Mammary epithelial cell (primary cell): ENCODE data around the gene ULK1.

Experiments used
- EZH2 ChIP-seq: IDR thresholded peaks from 2 replicates; pipeline ENCODE4 v1.6.1; 2012; ENCODE audit warnings: low read length, inconsistent platforms, borderline replicate concordance
- TF ChIP-seq, protein P1 (sequence below), 2 donors: IDR thresholded peaks in 1 of 2; conservative IDR thresholded peaks in 1 of 2; 2 replicates each; pipeline ENCODE4 v1.5.1; 2011 to 2012; ENCODE audit warnings: inconsistent platforms in 2 of 2, low read length in 2 of 2, mild to moderate bottlenecking in 2 of 2, control low read depth in 1 of 2, low read depth in 1 of 2; ENCODE audit not compliant: insufficient read depth in 1 of 2; ENCODE audit errors: extremely low read depth in 1 of 2

DNA sequence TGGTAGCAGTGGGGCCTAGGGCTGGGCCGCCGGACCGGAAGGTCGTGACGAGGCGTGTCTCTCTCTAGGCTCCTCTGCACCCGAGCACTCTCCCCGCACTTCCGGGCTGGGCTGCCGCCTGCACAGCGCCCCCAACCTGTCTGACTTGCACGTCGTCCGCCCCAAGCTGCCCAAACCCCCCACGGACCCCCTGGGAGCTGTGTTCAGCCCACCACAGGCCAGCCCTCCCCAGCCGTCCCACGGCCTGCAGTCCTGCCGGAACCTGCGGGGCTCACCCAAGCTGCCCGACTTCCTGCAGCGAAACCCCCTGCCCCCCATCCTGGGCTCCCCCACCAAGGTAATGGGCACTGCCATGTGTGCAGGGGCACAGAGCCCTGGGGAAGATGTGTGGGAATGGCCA is 21.4 kb downstream of the ULK1 start:
- TF ChIP-seq, protein P1, sequence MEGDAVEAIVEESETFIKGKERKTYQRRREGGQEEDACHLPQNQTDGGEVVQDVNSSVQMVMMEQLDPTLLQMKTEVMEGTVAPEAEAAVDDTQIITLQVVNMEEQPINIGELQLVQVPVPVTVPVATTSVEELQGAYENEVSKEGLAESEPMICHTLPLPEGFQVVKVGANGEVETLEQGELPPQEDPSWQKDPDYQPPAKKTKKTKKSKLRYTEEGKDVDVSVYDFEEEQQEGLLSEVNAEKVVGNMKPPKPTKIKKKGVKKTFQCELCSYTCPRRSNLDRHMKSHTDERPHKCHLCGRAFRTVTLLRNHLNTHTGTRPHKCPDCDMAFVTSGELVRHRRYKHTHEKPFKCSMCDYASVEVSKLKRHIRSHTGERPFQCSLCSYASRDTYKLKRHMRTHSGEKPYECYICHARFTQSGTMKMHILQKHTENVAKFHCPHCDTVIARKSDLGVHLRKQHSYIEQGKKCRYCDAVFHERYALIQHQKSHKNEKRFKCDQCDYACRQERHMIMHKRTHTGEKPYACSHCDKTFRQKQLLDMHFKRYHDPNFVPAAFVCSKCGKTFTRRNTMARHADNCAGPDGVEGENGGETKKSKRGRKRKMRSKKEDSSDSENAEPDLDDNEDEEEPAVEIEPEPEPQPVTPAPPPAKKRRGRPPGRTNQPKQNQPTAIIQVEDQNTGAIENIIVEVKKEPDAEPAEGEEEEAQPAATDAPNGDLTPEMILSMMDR (conservative IDR thresholded peaks at IDR 0.05 in 1 of 2, IDR thresholded peaks at IDR 0.05 in 1 of 2; ENCODE audit: extremely low read depth in 1 of 2, insufficient read depth in 1 of 2, low read depth in 1 of 2, low read length in 2 of 2): no peak
- TF ChIP-seq EZH2: no peak
